ENCODE data around the gene CTNND1. TPM values are rescaled to one million over a fixed set of nuclear protein-coding genes. Genes with fewer than 3 reads are reported as not detected.

The CTNND1 gene
- polyA plus RNA-seq, 1 donor from 2014 or later: 70.3 TPM

- Histone ChIP-seq H3K4me2 (ENCODE audit: low read length) (peak overlapping the region; percentile 92), H3K36me3 (ENCODE audit: insufficient read depth, low read length) (no peaks in the 10 kb centered on the region), H3K27me3 (ENCODE audit: insufficient read depth, low read depth, low read length) (no peaks in the 10 kb centered on the region), H3K9ac (ENCODE audit: low read length) (peak overlapping the region; percentile 87), H3K79me2 (replicated peaks; ENCODE audit: insufficient read depth, low read length) (peaks cover 77% of the 10 kb centered on the region), H3K27ac (ENCODE audit: low read length) (peak overlapping the region; percentile 93), H3K9me2 (ENCODE audit: insufficient read depth, low read length) (no peaks in the 10 kb centered on the region), H2AFZ (ENCODE audit: low read depth, low read length) (no peak overlapping the region), H3K9me3 (ENCODE audit: low read length) (no peaks in the 10 kb centered on the region), H3F3A (ENCODE audit: insufficient read depth, low read length, poor library complexity, severe bottlenecking) (peaks cover 6% of the 10 kb centered on the region), H3K4me3 (ENCODE audit: low read length) (peak overlapping the region; percentile 68), H4K20me1 (ENCODE audit: insufficient read depth) (peaks cover 7% of the 10 kb centered on the region)
- TF ChIP-seq EZH2 (IDR thresholded peaks at IDR 0.05; ENCODE audit: borderline replicate concordance, insufficient read depth, low read length, poor library complexity, severe bottlenecking): no peak
- TF ChIP-seq EP300 (conservative IDR thresholded peaks at IDR 0.05; ENCODE audit: poor library complexity, severe bottlenecking): no peak
- TF ChIP-seq POLR2AphosphoS5 (IDR thresholded peaks at IDR 0.05): no peak
- no peak for TF ChIP-seq MXI1 (conservative IDR thresholded peaks at IDR 0.05; ENCODE audit: poor library complexity, severe bottlenecking)
- TF ChIP-seq CTCF (IDR thresholded peaks at IDR 0.05; ENCODE audit: poor library complexity, severe bottlenecking): no peak
These were observed 3.0 kb downstream of the CTNND1 start for GRCh38 chr11:57764566-57764965.

GRCh38 chr11:57764972-57765371 is 3.4 kb downstream of the CTNND1 start:
- no peaks in the 10 kb centered on the region for H3K27me3 ChIP-seq (ENCODE audit: insufficient read depth, low read depth, low read length)
- H3K36me3 ChIP-seq (ENCODE audit: insufficient read depth, low read length): no peaks in the 10 kb centered on the region
- peaks cover 6% of the 10 kb centered on the region for H3F3A ChIP-seq (ENCODE audit: insufficient read depth, low read length, poor library complexity, severe bottlenecking)
- H3K9ac ChIP-seq (ENCODE audit: low read length): peak overlapping the region; percentile 87
- H2AFZ ChIP-seq (ENCODE audit: low read depth, low read length): no peak overlapping the region
- H3K9me3 ChIP-seq (ENCODE audit: low read length): no peaks in the 10 kb centered on the region
- H3K9me2 ChIP-seq (ENCODE audit: insufficient read depth, low read length): no peaks in the 10 kb centered on the region
- TF ChIP-seq REST (IDR thresholded peaks at IDR 0.05; ENCODE audit: borderline replicate concordance): no peak
- no peak for TF ChIP-seq TAF1 (IDR thresholded peaks at IDR 0.05; ENCODE audit: low read depth)
- no peak for TF ChIP-seq RAD21 (conservative IDR thresholded peaks at IDR 0.05)
- no peak for TF ChIP-seq MXI1 (conservative IDR thresholded peaks at IDR 0.05; ENCODE audit: poor library complexity, severe bottlenecking)
- no peak for TF ChIP-seq CTCF (IDR thresholded peaks at IDR 0.05; ENCODE audit: poor library complexity, severe bottlenecking)
- no peak for TF ChIP-seq POLR2AphosphoS5 (IDR thresholded peaks at IDR 0.05)
- H3K27ac ChIP-seq (ENCODE audit: low read length): peak overlapping the region; percentile 93
- H3K4me3 ChIP-seq (ENCODE audit: low read length): peak overlapping the region; percentile 68
- peaks cover 81% of the 10 kb centered on the region for H3K79me2 ChIP-seq (replicated peaks; ENCODE audit: insufficient read depth, low read length)
- peaks cover 7% of the 10 kb centered on the region for H4K20me1 ChIP-seq (ENCODE audit: insufficient read depth)
- H3K4me2 ChIP-seq (ENCODE audit: low read length): peak overlapping the region; percentile 92

Measured in neural cell (in vitro differentiated cells).